HG02642 (cell line): ENCODE data around the gene PALD1.

Experiments
- ATAC-seq: cut with Tn5 transposase; IDR thresholded peaks from one replicate; pipeline ENCODE4 v1.9.1; 2021; ENCODE audit warnings: mild to moderate bottlenecking; ENCODE audit not compliant: unreplicated experiment, poor library complexity

PALD1 gene

GRCh38 chr10:70502406-70502805 is 23.8 kb downstream of the PALD1 start:
- no peak for ATAC-seq

- ATAC-seq = no peak
Observed at GRCh38 chr10:70503776-70504175, 25.2 kb downstream of the PALD1 start.

- ATAC-seq = no peak
Observed at GRCh38 chr10:70504521-70505358, 26.2 kb downstream of the PALD1 start.

GRCh38 chr10:70505908-70506307 is 27.3 kb downstream of the PALD1 start:
- no peak for ATAC-seq

- ATAC-seq = no peak
Observed at GRCh38 chr10:70507966-70508365, 29.4 kb downstream of the PALD1 start.

GRCh38 chr10:70508912-70509756 is 30.6 kb downstream of the PALD1 start:
- no peak for ATAC-seq

- ATAC-seq = no peak
Observed at GRCh38 chr10:70509757-70510147, 31.2 kb downstream of the PALD1 start.

- ATAC-seq = no peak
Observed at GRCh38 chr10:70510453-70510852, 31.9 kb downstream of the PALD1 start.

GRCh38 chr10:70510904-70511303 is 32.3 kb downstream of the PALD1 start:
- ATAC-seq = no peak

GRCh38 chr10:70512149-70512639 is 33.6 kb downstream of the PALD1 start:
- no peak for ATAC-seq

GRCh38 chr10:70513848-70514309 is 35.3 kb downstream of the PALD1 start:
- ATAC-seq = peak; percentile 95

- ATAC-seq = no peak
Observed at GRCh38 chr10:70514591-70514990, 36.0 kb downstream of the PALD1 start.

GRCh38 chr10:70515035-70515667 is 36.6 kb downstream of the PALD1 start:
- ATAC-seq = no peak

- ATAC-seq = no peak
Observed at GRCh38 chr10:70518695-70519094, 40.1 kb downstream of the PALD1 start.

GRCh38 chr10:70523057-70523456 is 44.5 kb downstream of the PALD1 start:
- ATAC-seq = no peak

GRCh38 chr10:70523549-70523948 is 45.0 kb downstream of the PALD1 start:
- ATAC-seq = no peak

GRCh38 chr10:70528314-70528713 is 49.7 kb downstream of the PALD1 start:
- ATAC-seq = no peak

- ATAC-seq = no peak
Observed at GRCh38 chr10:70528741-70529362, 50.3 kb downstream of the PALD1 start.

- ATAC-seq = no peak
Observed at GRCh38 chr10:70529848-70530247, 51.3 kb downstream of the PALD1 start.

- ATAC-seq = no peak
Observed at GRCh38 chr10:70530315-70530714, 51.7 kb downstream of the PALD1 start.
